SK-N-MC (cell line): ENCODE results near the gene HSFX1.
"Not testable (repeated sequence)": the region's sequence is repeated elsewhere in the genome, so short reads cannot be mapped to it uniquely, and the experiment has no call there.

Experiments
- DNase-seq: peaks from one replicate; pipeline ENCODE4 v3.0.0-alpha.2; 2011; ENCODE audit warnings: low read depth, low spot score
- H3K27ac ChIP-seq: fragments of 200-600 bp; sonication (generic); 2 replicates; pipeline ENCODE4 v1.5.1; 2016; ENCODE audit warnings: mixed run types
- H3K36me3 ChIP-seq: fragments of 200-600 bp; sonication (generic); 2 replicates; pipeline ENCODE4 v1.6.1; 2017; ENCODE audit warnings: antibody characterized with exemption, low read length, mixed read lengths; ENCODE audit not compliant: insufficient read depth
- H3K4me3 ChIP-seq: fragments of 200-600 bp; sonication (generic); 2 replicates; pipeline ENCODE4 v1.5.1; 2016
- H3K9ac ChIP-seq: fragments of 200-600 bp; sonication (generic); 2 replicates; pipeline ENCODE4 v1.8.0; 2017; ENCODE audit warnings: mixed run types, mixed read lengths; ENCODE audit not compliant: insufficient read length
- H3K9me3 ChIP-seq: fragments of 200-600 bp; sonication (generic); 2 replicates; pipeline ENCODE4 v1.6.1; 2017; ENCODE audit warnings: low read depth, mild to moderate bottlenecking, antibody characterized with exemption, low read length, moderate library complexity, mixed read lengths
- EZH2 ChIP-seq: fragments of 200-600 bp; sonication (generic); IDR thresholded peaks from one replicate; pipeline ENCODE4 v1.6.1; 2017; ENCODE audit warnings: antibody characterized with exemption
- FOXP2 ChIP-seq: optimal IDR thresholded peaks from 2 replicates; pipeline ENCODE3; 2011; ENCODE audit warnings: mild to moderate bottlenecking, moderate library complexity; ENCODE audit not compliant: insufficient read depth; ENCODE audit errors: extremely low read length, control extremely low read depth
- POLR2AphosphoS5 ChIP-seq: IDR thresholded peaks from 2 replicates; pipeline ENCODE4 v1.6.1; 2012; ENCODE audit warnings: mild to moderate bottlenecking, low read depth, low read length, borderline replicate concordance

The HSFX1 gene, protein sequence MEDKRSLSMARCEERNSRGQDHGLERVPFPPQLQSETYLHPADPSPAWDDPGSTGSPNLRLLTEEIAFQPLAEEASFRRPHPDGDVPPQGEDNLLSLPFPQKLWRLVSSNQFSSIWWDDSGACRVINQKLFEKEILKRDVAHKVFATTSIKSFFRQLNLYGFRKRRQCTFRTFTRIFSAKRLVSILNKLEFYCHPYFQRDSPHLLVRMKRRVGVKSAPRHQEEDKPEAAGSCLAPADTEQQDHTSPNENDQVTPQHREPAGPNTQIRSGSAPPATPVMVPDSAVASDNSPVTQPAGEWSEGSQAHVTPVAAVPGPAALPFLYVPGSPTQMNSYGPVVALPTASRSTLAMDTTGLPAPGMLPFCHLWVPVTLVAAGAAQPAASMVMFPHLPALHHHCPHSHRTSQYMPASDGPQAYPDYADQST

GRCh38 chrX:149773768-149774167 is at the start of gene HSFX1:
HSFX1 (plus strand) TSS chrX:149774068; CDS start chrX:149774682, 614 bp downstream.
- H3K27ac ChIP-seq, H3K4me3 ChIP-seq, H3K36me3 ChIP-seq, DNase-seq, H3K9me3 ChIP-seq, H3K9ac ChIP-seq: not testable (repeated sequence)

- not testable (repeated sequence) for H3K36me3 ChIP-seq, H3K4me3 ChIP-seq, H3K27ac ChIP-seq, H3K9me3 ChIP-seq, H3K9ac ChIP-seq, DNase-seq
Measured at GRCh38 chrX:149727308-149727707, 46.6 kb upstream of the HSFX1 start.

- not testable (repeated sequence) for DNase-seq, H3K36me3 ChIP-seq, H3K4me3 ChIP-seq, H3K9ac ChIP-seq, H3K27ac ChIP-seq, H3K9me3 ChIP-seq
Measured at GRCh38 chrX:149742269-149742668, 31.6 kb upstream of the HSFX1 start.

DNA sequence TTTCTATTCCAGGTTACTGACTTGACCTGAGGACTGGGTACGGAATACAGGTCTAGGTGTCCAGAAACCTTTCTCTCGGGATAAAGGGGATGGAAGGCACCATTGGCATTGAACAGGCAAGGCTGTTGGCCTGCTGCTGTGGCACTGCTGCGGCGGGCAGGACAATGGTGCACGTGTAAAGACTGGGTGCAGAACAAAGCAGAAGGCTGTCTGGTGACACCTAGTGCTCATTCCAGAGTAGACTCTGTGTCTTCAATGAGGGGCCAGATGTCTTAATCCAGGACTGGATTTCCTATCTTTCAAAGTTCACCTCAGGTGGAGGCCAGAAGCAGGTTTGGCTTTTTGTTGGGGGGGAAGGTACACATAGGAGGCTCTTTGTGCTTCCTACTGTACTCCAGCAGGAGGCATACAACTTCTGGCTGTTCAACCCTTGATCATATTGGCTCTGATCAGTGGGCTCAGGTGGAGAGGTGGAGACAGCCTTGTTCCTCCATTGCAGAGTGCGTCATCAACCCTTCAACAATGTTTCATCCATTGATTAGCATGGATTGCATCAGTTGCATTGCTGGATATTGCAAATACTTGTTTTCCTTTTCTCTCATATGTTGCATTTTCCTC is 27.4 kb upstream of the HSFX1 start:
- H3K27ac ChIP-seq, DNase-seq, H3K4me3 ChIP-seq, H3K36me3 ChIP-seq, H3K9ac ChIP-seq, H3K9me3 ChIP-seq: not testable (repeated sequence)

- no peak overlapping the region for H3K4me3 ChIP-seq
- no peak for DNase-seq
- TF ChIP-seq POLR2AphosphoS5: no peak
- no peak for TF ChIP-seq FOXP2
- TF ChIP-seq EZH2: no peak
Measured at GRCh38 chrX:149757206-149758067, 16.4 kb upstream of the HSFX1 start.

DNA sequence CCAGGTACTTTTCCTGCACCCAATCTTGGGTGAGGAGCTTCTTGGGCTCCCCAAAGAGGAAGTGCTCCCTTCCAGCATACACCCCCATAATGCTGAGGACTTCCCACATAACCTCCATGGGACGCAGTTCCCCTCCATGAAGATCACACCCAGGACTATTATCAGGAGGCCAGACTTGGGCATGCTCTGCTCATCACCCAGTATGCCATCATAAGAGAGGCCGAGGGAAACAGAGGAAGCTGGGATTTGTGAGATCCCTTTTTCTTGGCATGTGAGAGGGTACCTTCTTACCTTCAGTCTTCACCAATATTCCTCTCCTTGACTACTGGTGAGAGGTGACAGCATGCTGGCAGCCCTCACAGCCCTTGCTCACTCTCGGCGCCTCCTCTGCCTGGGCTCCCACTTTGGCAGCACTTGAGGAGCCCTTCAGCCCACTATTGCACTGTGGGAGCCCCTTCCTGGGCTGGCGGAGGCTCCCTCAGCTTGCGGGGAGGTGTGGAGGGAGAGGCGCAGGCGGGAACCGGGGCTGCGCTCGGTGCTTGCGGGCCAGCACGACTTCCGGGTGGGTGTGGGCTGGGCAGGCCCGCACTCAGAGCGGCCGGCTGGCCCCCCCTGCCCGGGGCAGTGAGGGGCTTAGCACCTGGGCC is 15.7 kb upstream of the HSFX1 start:
- TF ChIP-seq EZH2 (no peak), FOXP2 (no peak), POLR2AphosphoS5 (no peak)
- no peak for DNase-seq
- no peak overlapping the region for H3K27ac ChIP-seq
- H3K9ac ChIP-seq: no peak overlapping the region
- H3K4me3 ChIP-seq: no peak overlapping the region
- no peaks in the 10 kb centered on the region for H3K9me3 ChIP-seq
- H3K36me3 ChIP-seq: no peaks in the 10 kb centered on the region

More at GRCh38 chrX:149757206-149758067, 16.4 kb upstream of the HSFX1 start:
- H3K9me3 ChIP-seq: no peaks in the 10 kb centered on the region
- no peaks in the 10 kb centered on the region for H3K36me3 ChIP-seq
- no peak overlapping the region for H3K27ac ChIP-seq
- H3K9ac ChIP-seq: no peak overlapping the region

GRCh38 chrX:149758715-149759078 is 15.2 kb upstream of the HSFX1 start:
- not testable (repeated sequence) for H3K36me3 ChIP-seq, H3K27ac ChIP-seq, H3K9ac ChIP-seq, H3K4me3 ChIP-seq, H3K9me3 ChIP-seq, DNase-seq

DNA sequence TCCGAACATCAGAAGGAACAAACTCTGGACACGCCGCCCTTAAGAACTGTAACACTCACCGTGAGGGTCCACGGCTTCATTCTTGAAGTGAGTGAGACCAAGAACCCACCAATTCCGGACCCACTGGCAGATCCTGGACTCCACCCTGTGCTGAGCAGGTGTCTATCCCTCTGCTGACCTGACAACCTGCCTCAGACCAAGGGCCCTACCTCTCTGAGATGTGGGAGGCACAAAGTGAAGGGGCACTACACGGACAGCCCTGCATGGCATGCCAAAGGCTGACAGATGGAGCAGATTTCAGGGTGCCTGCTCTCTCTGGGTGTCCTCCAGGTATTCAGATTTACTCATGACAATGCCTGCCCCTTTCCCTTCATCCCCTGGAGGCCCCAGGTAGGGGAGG is 14.0 kb upstream of the HSFX1 start:
- TF ChIP-seq FOXP2: no peak
- TF ChIP-seq EZH2: no peak
- TF ChIP-seq POLR2AphosphoS5: no peak
- DNase-seq: no peak
- Histone ChIP-seq H3K9me3 (no peaks in the 10 kb centered on the region), H3K27ac (no peak overlapping the region), H3K36me3 (no peaks in the 10 kb centered on the region), H3K9ac (no peak overlapping the region), H3K4me3 (no peak overlapping the region)

DNA sequence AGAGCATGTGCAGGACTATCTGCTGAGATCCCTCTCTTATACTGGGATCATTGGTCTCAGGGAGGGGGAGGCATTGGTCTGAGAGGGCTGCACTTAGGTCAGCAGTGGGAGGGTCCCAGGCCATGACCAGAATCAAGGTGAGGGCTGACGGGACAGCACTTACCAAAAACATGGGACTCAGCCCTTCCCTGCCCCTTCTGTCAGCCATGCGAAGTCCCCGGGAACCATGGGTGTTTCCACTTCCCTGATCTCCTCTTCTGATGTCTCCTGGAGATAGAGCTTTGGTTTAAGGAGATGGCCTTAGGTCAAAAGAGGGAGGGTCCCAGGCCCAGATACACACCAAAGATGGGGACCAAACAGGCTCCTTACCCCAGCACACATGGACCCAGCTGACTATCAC is 12.9 kb upstream of the HSFX1 start:
- Histone ChIP-seq H3K4me3 (no peak overlapping the region), H3K9ac (no peak overlapping the region), H3K36me3 (no peaks in the 10 kb centered on the region), H3K27ac (no peak overlapping the region), H3K9me3 (no peaks in the 10 kb centered on the region)
- TF ChIP-seq POLR2AphosphoS5: no peak
- DNase-seq: no peak

DNA sequence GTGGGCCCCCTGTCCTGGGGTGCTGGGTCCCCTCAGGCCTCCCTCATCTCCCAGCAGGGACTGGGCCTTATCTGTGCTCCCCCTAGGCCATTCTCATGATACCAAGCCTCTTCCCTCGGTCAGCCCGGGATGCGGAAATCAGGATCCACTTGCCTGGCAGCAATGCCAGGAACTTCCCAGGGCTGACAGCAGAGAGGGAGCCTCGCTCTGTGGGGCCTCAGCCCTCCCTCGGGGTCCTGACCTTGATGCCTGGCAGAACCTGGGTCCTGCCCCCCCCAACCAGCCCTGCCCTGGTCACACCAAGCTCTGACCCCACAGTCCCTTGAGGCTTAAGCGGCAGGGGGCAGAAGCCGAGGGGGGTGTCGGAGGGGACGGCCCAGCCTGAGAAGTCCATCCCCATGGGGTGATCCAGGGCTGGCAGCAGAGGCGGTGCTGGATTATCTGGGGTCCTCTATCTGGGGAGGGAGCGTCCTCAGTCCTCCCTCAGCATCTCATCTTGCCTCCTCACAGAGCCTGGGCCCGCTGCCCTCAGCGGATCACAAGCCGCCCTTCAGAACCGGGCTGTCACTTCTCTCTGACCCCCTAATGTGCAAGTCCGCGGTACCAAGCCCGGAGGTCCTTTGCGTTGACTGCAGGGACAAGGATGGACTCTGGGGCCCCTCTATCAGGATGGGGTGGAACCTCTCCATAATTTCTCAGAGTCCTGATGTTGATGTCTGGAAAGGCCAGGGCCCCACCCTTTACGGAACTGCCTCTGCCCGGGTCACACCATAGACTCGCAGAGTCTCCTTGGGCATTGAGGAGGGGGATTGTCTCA is 11.8 kb upstream of the HSFX1 start:
- not testable (repeated sequence) for H3K36me3 ChIP-seq, H3K9me3 ChIP-seq, H3K4me3 ChIP-seq, H3K27ac ChIP-seq, H3K9ac ChIP-seq, DNase-seq
